Liver (tissue), 9 donors: ENCODE measurements around the gene ACOT11. TPM values are rescaled to one million over a fixed set of nuclear protein-coding genes. Genes with fewer than 3 reads are reported as not detected.

Source experiments
- DNase-seq: peaks from one replicate; pipeline ENCODE4 v3.0.0-alpha.2; 2017; ENCODE audit warnings: low spot score
- H3K27ac ChIP-seq, 2 donors: one replicate each; pipeline ENCODE4 v1.7.0; 2013; ENCODE audit warnings: inconsistent platforms in 2 of 2, low read length in 2 of 2, control low read depth in 1 of 2, low read depth in 1 of 2, mild to moderate bottlenecking in 1 of 2
- H3K27me3 ChIP-seq, 4 donors: one replicate each; pipeline versions ENCODE4 v1.6.1 to v1.7.0; 2013; ENCODE audit warnings: low read length in 3 of 4, inconsistent platforms in 1 of 4, mild to moderate bottlenecking in 1 of 4, moderate library complexity in 1 of 4; ENCODE audit not compliant: control insufficient read depth in 4 of 4, insufficient read depth in 4 of 4
- H3K36me3 ChIP-seq, 4 donors: one replicate each; pipeline versions ENCODE4 v1.6.1 to v1.7.0; 2013; ENCODE audit warnings: low read length in 3 of 4, mild to moderate bottlenecking in 3 of 4, low read depth in 1 of 4, moderate library complexity in 1 of 4; ENCODE audit not compliant: control insufficient read depth in 4 of 4, insufficient read depth in 3 of 4
- H3K4me1 ChIP-seq, 4 donors: one replicate each; pipeline versions ENCODE4 v1.6.1 to v1.7.0; 2013; ENCODE audit warnings: low read length in 3 of 4, mild to moderate bottlenecking in 3 of 4, moderate library complexity in 1 of 4; ENCODE audit not compliant: control insufficient read depth in 4 of 4, insufficient read depth in 4 of 4
- H3K4me3 ChIP-seq, 3 donors: one replicate each; pipeline versions ENCODE4 v1.6.1 to v1.7.0; 2013; ENCODE audit warnings: low read length in 3 of 3, control low read depth in 1 of 3, low read depth in 1 of 3, mild to moderate bottlenecking in 1 of 3
- H3K9ac ChIP-seq, 2 donors: one replicate each; pipeline ENCODE4 v1.7.0; 2013; ENCODE audit warnings: low read length in 2 of 2, mild to moderate bottlenecking in 2 of 2, moderate library complexity in 2 of 2, control low read depth in 1 of 2, low read depth in 1 of 2
- H3K9me3 ChIP-seq, 4 donors: one replicate each; pipeline versions ENCODE4 v1.6.1 to v1.7.0; 2013; ENCODE audit warnings: low read length in 3 of 4; ENCODE audit not compliant: control insufficient read depth in 4 of 4
- CTCF ChIP-seq: fragments of 150-350 bp; IDR thresholded peaks from 2 replicates; pipeline ENCODE4 v1.5.1; 2017; ENCODE audit warnings: improper control_type of control experiment, low read depth, low read length; ENCODE audit not compliant: missing input control
- FOXA2 ChIP-seq: IDR thresholded peaks from 2 replicates; pipeline ENCODE4 v1.6.1; 2016; ENCODE audit warnings: antibody characterized with exemption
- GABPA ChIP-seq, 2 donors: IDR thresholded peaks in 1 of 2; conservative IDR thresholded peaks in 1 of 2; 2 replicates each; pipeline ENCODE4 v1.6.1; 2016; ENCODE audit warnings: antibody characterized with exemption in 2 of 2, mild to moderate bottlenecking in 1 of 2, moderate library complexity in 1 of 2
- HNF4A ChIP-seq, 2 donors: conservative IDR thresholded peaks; 2 replicates each; pipeline ENCODE4 v1.6.1; 2016; ENCODE audit warnings: antibody characterized with exemption in 2 of 2, mild to moderate bottlenecking in 2 of 2
- HNF4G ChIP-seq: IDR thresholded peaks from 2 replicates; pipeline ENCODE4 v1.6.1; 2016; ENCODE audit warnings: antibody characterized with exemption
- JUND ChIP-seq, 2 donors: IDR thresholded peaks; 2 replicates each; pipeline ENCODE4 v1.6.1; 2016; ENCODE audit warnings: antibody characterized with exemption in 2 of 2
- NR2F2 ChIP-seq: IDR thresholded peaks from 2 replicates; pipeline ENCODE4 v1.6.1; 2016; ENCODE audit warnings: antibody characterized with exemption
- RAD21 ChIP-seq, 2 donors: IDR thresholded peaks; 2 replicates each; pipeline ENCODE4 v1.6.1; 2016; ENCODE audit warnings: antibody characterized with exemption in 2 of 2, mild to moderate bottlenecking in 2 of 2
- REST ChIP-seq: IDR thresholded peaks from 2 replicates; pipeline ENCODE4 v1.6.1; 2016; ENCODE audit warnings: antibody characterized with exemption, mild to moderate bottlenecking
- RXRA ChIP-seq, 2 donors: IDR thresholded peaks; 2 replicates each; pipeline ENCODE4 v1.6.1; 2017 to 2018; ENCODE audit warnings: antibody characterized with exemption in 2 of 2, mild to moderate bottlenecking in 1 of 2
- SP1 ChIP-seq: IDR thresholded peaks from 2 replicates; pipeline ENCODE4 v1.6.1; 2018; ENCODE audit warnings: antibody characterized with exemption, mild to moderate bottlenecking
- TAF1 ChIP-seq: conservative IDR thresholded peaks from 2 replicates; pipeline ENCODE4 v1.6.1; 2016; ENCODE audit warnings: antibody characterized with exemption, mild to moderate bottlenecking
- YY1 ChIP-seq: IDR thresholded peaks from 2 replicates; pipeline ENCODE4 v1.6.1; 2016; ENCODE audit warnings: antibody characterized with exemption, mild to moderate bottlenecking
- WGBS: extraction: QIAGEN DNeasy Blood & Tissue Kit; methylation state at CpG from one replicate; pipeline ENCODE4 v1.1.7; 2013; 5-methylcytosine and 5-hydroxymethylcytosine counted together
- polyA plus RNA-seq, 2 donors: library from polyadenylated mRNA; stranded (reverse) in 1 of 2; unstranded in 1 of 2; fragments of 200-250 nt in 1 of 2; fragments of >200 nt in 1 of 2; fragmentation: Nextera tagmentation in 1 of 2; extraction: Ambion mirVana in 1 of 2; gene quantifications; one replicate each; pipeline versions ENCODE4 v1.2.1 to v1.2.3, GENCODE V29; 2013 to 2015
- total RNA-seq, 2 donors: library from RNA; depleted of rRNA; stranded (reverse); fragments of >200 nt; gene quantifications; one replicate each; pipeline ENCODE4 v1.2.3, GENCODE V29; 2014
- TF ChIP-seq, protein P1 (sequence below): IDR thresholded peaks from 2 replicates; pipeline ENCODE4 v1.6.1; 2016; ENCODE audit warnings: antibody characterized with exemption
- TF ChIP-seq, protein P2 (sequence below): IDR thresholded peaks from 2 replicates; pipeline ENCODE4 v1.6.1; 2016; ENCODE audit warnings: antibody characterized with exemption
- donor health status: healthy.
- donor health status: healthy.
- donor health status: healthy.
- donor health status: healthy.
- donor health status: healthy.

ACOT11 gene
- total and polyA plus RNA-seq, 4 donors = 0.13 to 1.1 (median 0.50) TPM

DNA sequence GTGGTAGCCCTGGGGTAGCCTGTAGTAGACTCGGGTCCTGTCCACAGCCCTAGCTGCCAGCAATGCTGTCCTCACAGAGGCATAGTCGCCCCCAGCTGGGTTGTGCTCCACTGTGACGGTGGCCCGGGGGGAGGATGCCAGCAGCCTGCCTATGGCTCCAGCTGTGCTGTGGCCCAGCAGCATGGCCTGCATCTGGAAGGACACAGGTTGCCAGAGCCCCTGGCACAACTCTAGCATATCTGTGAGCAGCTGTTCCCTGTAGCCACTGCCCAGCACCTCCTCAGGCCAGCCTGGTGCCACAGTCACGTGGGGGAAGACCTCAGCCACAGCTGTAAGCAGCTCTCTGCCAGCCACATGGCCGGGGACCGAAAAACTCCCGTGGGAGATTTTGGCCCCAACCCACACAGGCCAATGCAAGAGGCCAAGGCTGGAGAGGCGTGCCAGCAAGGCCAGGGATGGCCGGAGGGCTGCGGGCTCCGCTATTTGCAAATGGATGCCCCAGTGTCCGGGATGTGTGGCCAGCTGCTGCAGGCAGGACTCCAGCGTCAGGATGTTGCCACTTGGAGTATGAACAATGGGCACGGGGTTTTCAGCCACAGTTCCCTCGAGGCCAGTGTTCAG is 61.4 kb downstream of the ACOT11 start (continued):
- TF ChIP-seq CTCF = no peak
- TF ChIP-seq, protein P1, sequence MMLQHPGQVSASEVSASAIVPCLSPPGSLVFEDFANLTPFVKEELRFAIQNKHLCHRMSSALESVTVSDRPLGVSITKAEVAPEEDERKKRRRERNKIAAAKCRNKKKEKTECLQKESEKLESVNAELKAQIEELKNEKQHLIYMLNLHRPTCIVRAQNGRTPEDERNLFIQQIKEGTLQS = no peak

- 90% methylated on average over 6 of the region's 6 CpGs for WGBS
- Histone ChIP-seq H3K9me3 (no peaks in the 10 kb centered on the region), H3K27me3 (no peaks in the 10 kb centered on the region), H3K4me3 (no peak overlapping the region), H3K9ac (no peak overlapping the region), H3K27ac (no peak overlapping the region), H3K4me1 (no peaks in the 10 kb centered on the region), H3K36me3 (peaks cover 0 to 25% (median 6%) of the 10 kb centered on the region in 4 donors)
- TF ChIP-seq RAD21 (IDR thresholded peaks at IDR 0.05) (no peak), JUND (IDR thresholded peaks at IDR 0.05) (no peak), HNF4G (no peak), GABPA (IDR thresholded peaks at IDR 0.05 in 1 of 2, conservative IDR thresholded peaks at IDR 0.05 in 1 of 2) (no peak), FOXA2 (no peak), TAF1 (no peak), HNF4A (conservative IDR thresholded peaks at IDR 0.05) (no peak), YY1 (no peak), NR2F2 (no peak), SP1 (no peak), RXRA (IDR thresholded peaks at IDR 0.05) (no peak), CTCF (no peak), REST (no peak)
- TF ChIP-seq, protein P1 = no peak
- TF ChIP-seq, protein P2, sequence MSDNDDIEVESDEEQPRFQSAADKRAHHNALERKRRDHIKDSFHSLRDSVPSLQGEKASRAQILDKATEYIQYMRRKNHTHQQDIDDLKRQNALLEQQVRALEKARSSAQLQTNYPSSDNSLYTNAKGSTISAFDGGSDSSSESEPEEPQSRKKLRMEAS = no peak
- no peak for DNase-seq
Observed at GRCh38 chr1:54610048-54610447, 62.0 kb downstream of the ACOT11 start.
